Measurements from ENCODE around the gene TMEM163. TPM values are rescaled to one million over a fixed set of nuclear protein-coding genes. Genes with fewer than 3 reads are reported as not detected.

TMEM163 gene
- total RNA-seq, 1 experiment from 2014 or later: 0.12 TPM

GRCh38 chr2:134515137-134515536 lies 203.7 kb downstream of the TMEM163 start:
- H3K27me3 ChIP-seq (ENCODE audit: insufficient read depth, low read length): peaks cover 17% of the 10 kb centered on the region; the same call in 1 of the 2 replicates
- no peak for TF ChIP-seq SRF (IDR thresholded peaks at IDR 0.05; ENCODE audit: low read depth)
- TF ChIP-seq CEBPB (IDR thresholded peaks at IDR 0.05; ENCODE audit: low read depth): no peak
- TF ChIP-seq EZH2phosphoT487 (IDR thresholded peaks at IDR 0.05; ENCODE audit: borderline replicate concordance): no peak
- TF ChIP-seq ZBTB33 (IDR thresholded peaks at IDR 0.05; ENCODE audit: extremely low read depth, insufficient replicate concordance, low read length): no peak
- TF ChIP-seq FOSL1 (IDR thresholded peaks at IDR 0.05; ENCODE audit: low read depth): no peak
- TF ChIP-seq ZNF274 (IDR thresholded peaks at IDR 0.05; ENCODE audit: low read depth, low read length): no peak
- no peak for TF ChIP-seq EZH2 (IDR thresholded peaks at IDR 0.05)
- TF ChIP-seq ZFX (IDR thresholded peaks at IDR 0.05): no peak
- TF ChIP-seq EGR1 (IDR thresholded peaks at IDR 0.05; ENCODE audit: low read depth): no peak
- TF ChIP-seq YY1 (IDR thresholded peaks at IDR 0.05; ENCODE audit: extremely low read depth, insufficient replicate concordance, low read depth, low read length): no peak
- no peaks in the 10 kb centered on the region for H4K20me1 ChIP-seq (ENCODE audit: insufficient read depth)
- intact Hi-C loops (cut with micrococcal nuclease): no loop called here
- no peaks in the 10 kb centered on the region for H3K9me3 ChIP-seq (ENCODE audit: control insufficient read depth in 1 of 2, insufficient read depth in 1 of 2, low read depth in 1 of 2, low read length in 2 of 2)
- H3K36me3 ChIP-seq (ENCODE audit: control insufficient read depth in 1 of 2, insufficient read depth in 2 of 2, low read length in 2 of 2): no peaks in the 10 kb centered on the region
- H3K9me2 ChIP-seq (ENCODE audit: insufficient read depth): no peaks in the 10 kb centered on the region
- no peak overlapping the region for H3K27ac ChIP-seq (ENCODE audit: low read depth, low read length)
- RAD21 ChIA-PET (ENCODE audit: low non-redundant PET in 1 of 2, low total read pairs in 2 of 2, uncharacterized antibody in 2 of 2, unreplicated experiment in 2 of 2): no interaction called here
- H3K4me3 ChIP-seq (replicated peaks in 1 of 2; ENCODE audit: low read depth in 1 of 2, low read length in 2 of 2): no peak overlapping the region
- POLR2A ChIA-PET: no interaction called here
- CTCF ChIA-PET: no interaction called here
- DNase-seq (ENCODE audit: low read depth, low spot score) (no peak), ATAC-seq (no peak)
- no peak overlapping the region for H3K4me2 ChIP-seq (ENCODE audit: low read length)
- BruUV-seq (replicated peaks): no TSS peak
- no peaks in the 10 kb centered on the region for H3K4me1 ChIP-seq (ENCODE audit: control insufficient read depth in 1 of 2, insufficient read depth in 2 of 2, low read length in 2 of 2)
- no peak overlapping the region for H3K9ac ChIP-seq (ENCODE audit: low read length)
- no peaks in the 10 kb centered on the region for H3K79me2 ChIP-seq (ENCODE audit: insufficient read depth, low read length)
- H2AFZ ChIP-seq (ENCODE audit: low read depth, low read length, poor library complexity, severe bottlenecking): no peak overlapping the region

- intact Hi-C loops (cut with micrococcal nuclease): no loop called here
- no peaks in the 10 kb centered on the region for H4K20me1 ChIP-seq (ENCODE audit: insufficient read depth)
- no TSS peak for BruUV-seq (replicated peaks)
- H3K36me3 ChIP-seq (ENCODE audit: control insufficient read depth in 1 of 2, insufficient read depth in 2 of 2, low read length in 2 of 2): no peaks in the 10 kb centered on the region
- no peaks in the 10 kb centered on the region for H3K4me1 ChIP-seq (ENCODE audit: control insufficient read depth in 1 of 2, insufficient read depth in 2 of 2, low read length in 2 of 2)
- no peak overlapping the region for H3K4me2 ChIP-seq (ENCODE audit: low read length)
- no peaks in the 10 kb centered on the region for H3K79me2 ChIP-seq (ENCODE audit: insufficient read depth, low read length)
- H3K27me3 ChIP-seq (ENCODE audit: insufficient read depth, low read length): peaks cover 14% of the 10 kb centered on the region; the same call in 1 of the 2 replicates
- no peaks in the 10 kb centered on the region for H3K9me2 ChIP-seq (ENCODE audit: insufficient read depth)
- no peaks in the 10 kb centered on the region for H3K9me3 ChIP-seq (ENCODE audit: control insufficient read depth in 1 of 2, insufficient read depth in 1 of 2, low read depth in 1 of 2, low read length in 2 of 2)
- ChIA-PET RAD21 (ENCODE audit: low non-redundant PET in 1 of 2, low total read pairs in 2 of 2, uncharacterized antibody in 2 of 2, unreplicated experiment in 2 of 2) (no interaction called here), POLR2A (no interaction called here), CTCF (no interaction called here)
- H3K27ac ChIP-seq (ENCODE audit: low read depth, low read length): no peak overlapping the region
- no peak overlapping the region for H2AFZ ChIP-seq (ENCODE audit: low read depth, low read length, poor library complexity, severe bottlenecking)
- no peak overlapping the region for H3K4me3 ChIP-seq (replicated peaks in 1 of 2; ENCODE audit: low read depth in 1 of 2, low read length in 2 of 2)
- no peak for DNase-seq (ENCODE audit: low read depth, low spot score)
- TF ChIP-seq CEBPB (IDR thresholded peaks at IDR 0.05; ENCODE audit: low read depth) (no peak), MAX (IDR thresholded peaks at IDR 0.05) (no peak), RAD21 (IDR thresholded peaks at IDR 0.05; ENCODE audit: low read depth) (no peak), SIN3A (IDR thresholded peaks at IDR 0.05; ENCODE audit: low read depth) (no peak), YY1 (IDR thresholded peaks at IDR 0.05; ENCODE audit: extremely low read depth, insufficient replicate concordance, low read depth, low read length) (no peak), FOSL1 (IDR thresholded peaks at IDR 0.05; ENCODE audit: low read depth) (no peak), ZBTB33 (IDR thresholded peaks at IDR 0.05; ENCODE audit: extremely low read depth, insufficient replicate concordance, low read length) (no peak), ZFX (IDR thresholded peaks at IDR 0.05) (no peak), SP1 (IDR thresholded peaks at IDR 0.05; ENCODE audit: low read depth) (no peak), ELF1 (IDR thresholded peaks at IDR 0.05; ENCODE audit: borderline replicate concordance, low read depth) (no peak), ATF3 (IDR thresholded peaks at IDR 0.05) (no peak), ZNF274 (IDR thresholded peaks at IDR 0.05; ENCODE audit: low read depth, low read length) (no peak), EGR1 (IDR thresholded peaks at IDR 0.05; ENCODE audit: low read depth) (no peak), POLR2A (IDR thresholded peaks at IDR 0.05; ENCODE audit: borderline replicate concordance, extremely low read depth, insufficient read depth, insufficient read length) (no peak)
- ATAC-seq: no peak
- no peak overlapping the region for H3K9ac ChIP-seq (ENCODE audit: low read length)
These were observed 205.4 kb downstream of the TMEM163 start for GRCh38 chr2:134513465-134513804.

Data from HCT116 (cell line).